Activated T-helper 1 cell treated with Interleukin-2 at 50 U/mL for 16 hours (primary cell): ENCODE data around the gene DUSP6.

Experiments
- DNase-seq: peaks from one replicate; pipeline ENCODE4 v3.0.0-alpha.2; 2020; ENCODE audit warnings: low read depth

The DUSP6 gene

GRCh38 chr12:89373763-89374572 is 21.7 kb upstream of the DUSP6 start:
- no peak for DNase-seq

DNA sequence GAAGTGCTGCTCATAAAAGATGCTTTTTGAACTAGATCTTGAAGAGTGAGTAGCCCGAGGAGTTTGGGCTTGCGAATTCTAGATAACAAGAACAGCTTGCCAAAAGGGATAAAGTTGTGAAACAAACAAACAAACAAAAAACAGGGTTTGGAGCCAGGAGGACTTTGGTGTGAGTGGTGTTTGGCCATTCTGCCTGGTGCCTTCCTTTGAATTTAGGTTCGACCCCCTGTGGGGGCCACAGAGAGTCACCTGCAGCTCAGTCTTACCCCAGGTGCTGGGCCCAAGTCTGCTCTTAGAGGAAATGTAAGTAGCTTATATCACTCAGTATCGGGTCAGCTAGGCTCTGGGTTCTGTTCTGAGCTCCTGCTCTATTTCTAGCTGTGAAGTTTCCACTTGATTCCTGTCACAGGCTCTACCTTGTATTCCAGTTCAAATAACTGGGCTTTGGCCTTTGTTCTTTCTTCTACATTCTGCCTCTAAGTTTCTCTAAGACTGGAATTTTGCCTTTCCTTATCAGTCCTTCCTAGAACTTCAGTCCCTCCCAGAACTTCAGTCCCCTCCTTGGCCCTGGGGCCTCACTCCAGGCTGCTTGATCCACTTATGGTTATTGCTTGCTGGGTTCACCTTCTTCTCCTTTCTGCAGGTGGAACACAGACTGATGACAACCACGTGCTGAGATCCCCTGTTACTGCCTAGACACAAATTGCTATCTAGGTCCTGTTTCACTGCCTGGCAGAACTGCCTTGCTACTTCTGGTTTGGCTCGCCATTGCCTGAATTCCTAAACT is 20.5 kb upstream of the DUSP6 start:
- no peak for DNase-seq

GRCh38 chr12:89370850-89371249 is 18.5 kb upstream of the DUSP6 start:
- no peak for DNase-seq

- DNase-seq: no peak
These were observed 18.1 kb upstream of the DUSP6 start for GRCh38 chr12:89370421-89370831.

- no peak for DNase-seq
These were observed 16.9 kb upstream of the DUSP6 start for GRCh38 chr12:89369166-89369565.

GRCh38 chr12:89368391-89368790 is 16.1 kb upstream of the DUSP6 start:
- no peak for DNase-seq

DNA sequence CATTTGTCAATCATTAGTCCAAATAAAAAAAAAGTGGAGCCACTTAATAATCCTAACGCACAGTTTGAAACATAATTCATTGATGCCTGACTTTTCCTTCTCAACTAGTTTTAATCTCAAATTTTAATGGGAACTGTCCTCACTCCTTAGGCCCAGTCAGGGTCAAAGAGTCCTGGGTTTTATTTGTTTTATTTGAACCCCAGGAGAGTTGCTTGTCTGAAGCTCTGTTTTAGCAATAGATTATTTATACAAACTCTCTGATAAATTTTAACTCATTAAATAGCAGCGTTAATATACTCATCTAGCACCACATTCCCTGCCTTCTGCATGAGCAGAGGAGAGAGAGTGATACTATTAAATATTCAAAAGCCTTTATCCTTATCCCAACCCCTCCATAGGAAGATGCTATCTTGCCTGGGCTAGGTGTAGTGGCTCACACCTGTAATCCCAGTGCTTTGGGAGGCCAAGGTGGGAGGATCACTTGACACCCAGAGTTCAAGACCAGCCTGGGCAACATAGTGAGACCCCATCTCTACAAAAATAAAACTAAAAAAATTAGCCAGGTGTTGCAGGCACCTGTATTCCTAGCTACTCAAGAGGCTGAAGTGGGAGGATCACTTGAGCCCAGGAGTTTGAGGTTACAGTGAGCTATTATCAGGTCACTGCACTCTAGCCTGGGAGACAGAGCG is 14.5 kb upstream of the DUSP6 start:
- no peak for DNase-seq

DNA sequence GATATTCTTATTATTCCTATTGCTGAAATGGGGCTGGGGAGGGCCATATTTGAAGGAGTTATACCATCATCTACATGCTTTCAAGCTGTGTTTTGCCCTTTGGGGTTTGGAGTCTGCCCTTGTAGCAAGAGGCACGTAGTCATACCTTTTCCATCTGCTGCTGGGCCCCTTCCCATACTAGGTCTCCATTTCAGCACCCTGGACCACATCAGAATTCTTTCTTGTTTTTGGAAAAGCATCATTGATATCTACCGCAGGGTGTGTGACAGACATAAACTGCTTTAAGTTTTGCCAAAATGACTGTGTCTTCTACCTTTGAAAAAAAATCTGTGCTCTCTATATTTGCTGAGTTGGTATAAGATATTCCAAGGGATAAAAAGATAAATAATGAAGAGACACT is 12.3 kb upstream of the DUSP6 start:
- no peak for DNase-seq

- no peak for DNase-seq
These were observed 11.8 kb upstream of the DUSP6 start for GRCh38 chr12:89364058-89364457.

DNA sequence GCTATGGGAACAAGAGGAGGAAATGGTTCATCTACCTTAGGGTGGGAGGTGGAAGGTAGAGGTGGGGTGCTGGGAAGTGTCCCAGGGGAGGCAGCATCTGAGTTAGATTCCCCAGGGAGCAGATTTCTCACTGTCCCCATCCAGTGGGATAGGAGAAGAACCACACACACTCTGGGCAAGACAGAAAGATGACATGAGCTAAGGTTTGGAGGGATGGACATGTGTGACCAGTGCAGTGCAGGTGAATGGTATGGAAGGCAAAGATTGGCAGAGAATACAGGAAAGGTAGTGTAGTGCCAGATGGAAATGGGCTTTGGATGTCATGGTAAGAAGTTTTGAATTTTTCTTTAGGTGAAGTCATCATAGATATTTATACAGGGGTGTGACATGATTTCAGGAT is 11.3 kb upstream of the DUSP6 start:
- no peak for DNase-seq

- DNase-seq: no peak
These were observed 10.8 kb upstream of the DUSP6 start for GRCh38 chr12:89363084-89363483.

GRCh38 chr12:89359615-89360014 is 7.3 kb upstream of the DUSP6 start:
- no peak for DNase-seq

DNA sequence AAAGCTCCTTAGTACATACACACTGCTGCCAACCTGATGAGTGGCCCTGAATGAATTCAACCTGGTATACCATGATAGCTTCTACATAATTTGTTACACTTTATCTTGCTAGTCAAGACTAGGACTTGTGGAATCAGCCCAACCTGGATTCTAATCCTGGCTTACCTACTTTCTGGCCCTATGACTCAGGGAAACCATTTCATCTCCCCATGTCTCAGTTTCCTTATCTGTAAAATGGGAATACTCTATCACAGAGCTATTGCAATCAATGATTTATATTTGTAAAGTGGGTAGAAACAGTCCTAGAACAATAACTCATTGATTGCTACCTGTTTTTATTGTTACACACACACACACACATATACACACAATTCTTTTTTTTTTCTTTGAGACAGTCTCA is 6.5 kb upstream of the DUSP6 start:
- DNase-seq: no peak

GRCh38 chr12:89357297-89357730 is 5.0 kb upstream of the DUSP6 start:
- no peak for DNase-seq

DNA sequence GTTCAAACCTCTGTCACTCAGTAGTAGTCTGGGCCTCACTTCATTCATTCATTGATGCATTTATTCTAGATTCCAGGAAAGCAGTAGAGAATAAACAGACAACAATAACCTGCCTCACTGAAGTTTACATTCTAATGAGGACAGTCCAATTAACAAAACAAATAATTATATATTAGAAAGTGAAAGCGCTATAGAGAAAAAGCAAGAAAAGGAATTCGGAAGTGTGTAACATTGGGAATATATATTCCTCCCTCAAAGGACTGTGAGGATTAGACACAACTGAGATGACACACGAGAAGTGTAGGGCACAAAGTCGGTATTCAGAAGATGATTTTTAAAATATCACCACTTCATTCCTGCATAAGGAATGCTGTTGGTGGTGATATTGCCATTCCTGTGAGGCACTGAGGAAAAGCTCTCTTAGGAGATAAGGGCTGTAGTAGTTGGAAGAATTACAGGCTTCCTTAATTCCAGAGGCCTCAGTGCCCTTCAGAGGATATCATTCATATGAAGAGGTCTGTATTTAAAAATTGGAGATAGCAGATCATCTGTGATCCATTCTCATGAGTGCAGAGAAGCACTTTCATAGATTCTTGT is 3.9 kb upstream of the DUSP6 start:
- no peak for DNase-seq

GRCh38 chr12:89355243-89356068 is 3.2 kb upstream of the DUSP6 start:
- no peak for DNase-seq

DNA sequence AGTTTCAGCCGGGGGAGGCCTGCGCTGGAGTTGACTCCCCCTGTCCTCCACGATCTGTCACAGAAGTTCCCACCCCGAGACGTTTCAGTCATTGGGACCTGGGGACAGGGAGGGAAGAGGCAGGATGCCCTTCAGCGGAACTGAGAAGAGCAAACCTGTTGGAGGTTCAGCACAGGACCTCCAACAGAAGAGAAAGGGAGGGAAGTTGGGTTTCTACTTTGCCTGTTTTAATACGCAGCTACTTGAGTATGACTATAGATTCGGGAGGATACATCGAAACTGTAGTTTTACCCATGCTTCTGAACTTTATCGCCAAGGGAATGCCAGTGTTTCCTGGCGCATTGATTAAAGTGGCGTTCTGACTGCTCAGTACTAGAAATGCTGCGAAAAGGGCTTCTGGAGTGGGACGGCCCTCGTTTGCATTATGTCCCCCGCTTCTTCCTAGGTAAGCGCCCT is 2.3 kb upstream of the DUSP6 start:
- no peak for DNase-seq

GRCh38 chr12:89353823-89354611 is 1.7 kb upstream of the DUSP6 start:
- peak; percentile 57 for DNase-seq

GRCh38 chr12:89353188-89353822 is 1.0 kb upstream of the DUSP6 start:
- no peak for DNase-seq

- no peak for DNase-seq
These were observed 134 bp downstream of the DUSP6 start for GRCh38 chr12:89352242-89352491.
